Panc1 (cell line): Measurements from ENCODE around the gene CHP2. TPM values are rescaled to one million over a fixed set of nuclear protein-coding genes. Genes with fewer than 3 reads are reported as not detected.

Experiments
- ATAC-seq: fragments of 200-7000 bp; cut with Tn5 transposase; 2 replicates; pipeline ENCODE4 v1.9.1; 2020; ENCODE audit warnings: mild to moderate bottlenecking, moderate library complexity
- BruUV-seq: library from RNA; stranded (reverse); fragments of 400-500 nt; replicated peaks from 2 replicates; lab custom pipeline; 2021; lab: Mats Ljungman, UMichigan
- CTCF ChIA-PET: fragments of 300-600 bp; sonication (Branson Sonifier 250); formaldehyde crosslinking; loops from one replicate; lab custom pipeline; 2022; ENCODE audit warnings: antibody characterized with exemption; lab: Charles Lee
- POLR2A ChIA-PET: fragments of 300-600 bp; sonication (Branson Sonifier 250); formaldehyde crosslinking; loops from one replicate; lab custom pipeline; 2022; ENCODE audit warnings: antibody characterized with exemption; lab: Charles Lee
- DNase-seq: peaks from one replicate; pipeline ENCODE4 v3.0.0-alpha.2; 2010; ENCODE audit warnings: low read depth, low spot score
- H3K27ac ChIP-seq: 2 replicates; pipeline ENCODE4 v1.5.1; 2011; ENCODE audit warnings: mild to moderate bottlenecking, low read length, inconsistent platforms
- H3K27me3 ChIP-seq: fragments of 200-500 bp; sonication (Bioruptor generic); 2 replicates; pipeline ENCODE4 v1.6.0; 2014; ENCODE audit warnings: low read length, inconsistent platforms; ENCODE audit not compliant: control insufficient read depth, insufficient read depth
- H3K36me3 ChIP-seq: fragments of 200-500 bp; sonication (Bioruptor generic); 2 replicates; pipeline ENCODE4 v1.5.1; 2014; ENCODE audit warnings: inconsistent platforms, mild to moderate bottlenecking, low read length, moderate library complexity; ENCODE audit not compliant: control insufficient read depth, insufficient read depth
- H3K4me1 ChIP-seq: 2 replicates; pipeline ENCODE4 v1.5.1; 2011; ENCODE audit warnings: inconsistent platforms, mild to moderate bottlenecking, low read length, moderate library complexity; ENCODE audit not compliant: control insufficient read depth, insufficient read depth
- H3K4me3 ChIP-seq, 2 experiments: 2 replicates each; pipeline ENCODE4 v1.5.1; 2011 to 2012; ENCODE audit warnings: low read depth in 2 of 2, low read length in 2 of 2, mild to moderate bottlenecking in 2 of 2, inconsistent platforms in 1 of 2, moderate library complexity in 1 of 2
- H3K9me3 ChIP-seq: fragments of 200-500 bp; sonication (Bioruptor generic); 2 replicates; pipeline ENCODE4 v1.5.1; 2014; ENCODE audit warnings: low read depth, mild to moderate bottlenecking, inconsistent platforms, low read length, moderate library complexity; ENCODE audit not compliant: control insufficient read depth, insufficient read depth
- CTCF ChIP-seq: fragments of 450-650 bp; IDR thresholded peaks from 2 replicates; pipeline ENCODE4 v1.5.1; 2017; ENCODE audit warnings: mild to moderate bottlenecking
- POLR2AphosphoS5 ChIP-seq: IDR thresholded peaks from 2 replicates; pipeline ENCODE4 v1.6.1; 2012; ENCODE audit warnings: mild to moderate bottlenecking, low read depth, low read length, moderate library complexity
- REST ChIP-seq, 2 experiments: IDR thresholded peaks; 2 replicates each; pipeline ENCODE4 v1.6.1; 2011 to 2012; ENCODE audit warnings: low read depth in 2 of 2, control low read depth in 1 of 2, low read length in 1 of 2, mild to moderate bottlenecking in 1 of 2, moderate library complexity in 1 of 2; ENCODE audit not compliant: insufficient read depth in 1 of 2
- SIN3A ChIP-seq: IDR thresholded peaks from 2 replicates; pipeline ENCODE4 v1.6.1; 2012; ENCODE audit warnings: low read depth, mild to moderate bottlenecking, low read length, moderate library complexity, borderline replicate concordance; ENCODE audit not compliant: insufficient read depth
- TCF7L2 ChIP-seq: IDR thresholded peaks from 2 replicates; pipeline ENCODE4 v1.6.1; 2011; ENCODE audit warnings: mild to moderate bottlenecking, low read depth, low read length, inconsistent platforms
- in situ Hi-C: cut with HindIII; loops from 2 replicates; pipeline ENCODE4 v1.10.0; 2016; ENCODE audit warnings: low sequenced_read_pairs, low pct_unique_long_range_greater_than_20kb
- intact Hi-C: fragments of 100-400 bp; cut with micrococcal nuclease; formaldehyde crosslinking; loops from one replicate; pipeline ENCODE4 v1.10.0; 2022; ENCODE audit not compliant: unreplicated experiment
- total RNA-seq: library from RNA; stranded (reverse); gene quantifications from one replicate; pipeline ENCODE4 v1.2.1, GENCODE V29; 2021; ENCODE audit not compliant: unreplicated experiment

CHP2 gene
- total RNA-seq, 1 experiment from 2014 or later = not detected

- no peak overlapping the region for H3K4me3 ChIP-seq
- intact Hi-C loops = no loop called here
- ATAC-seq (no peak), DNase-seq (no peak)
- ChIA-PET CTCF (no interaction called here), POLR2A (no interaction called here)
- no peak overlapping the region for H3K27ac ChIP-seq
- in situ Hi-C loops = no loop called here
- H3K36me3 ChIP-seq = no peaks in the 10 kb centered on the region
- TF ChIP-seq SIN3A = no peak
- H3K9me3 ChIP-seq = no peaks in the 10 kb centered on the region
- H3K27me3 ChIP-seq = no peaks in the 10 kb centered on the region
- no TSS peak for BruUV-seq
- no peaks in the 10 kb centered on the region for H3K4me1 ChIP-seq
Observed at GRCh38 chr16:23768581-23768980, 13.8 kb downstream of the CHP2 start.

GRCh38 chr16:23771027-23771426, 16.2 kb downstream of the CHP2 start:
- H3K9me3 ChIP-seq = no peaks in the 10 kb centered on the region
- in situ Hi-C loops (no loop called here), intact Hi-C loops (no loop called here)
- no peak overlapping the region for H3K4me3 ChIP-seq
- H3K36me3 ChIP-seq = no peaks in the 10 kb centered on the region
- no peaks in the 10 kb centered on the region for H3K27me3 ChIP-seq
- ChIA-PET POLR2A (no interaction called here), CTCF (no interaction called here)
- TF ChIP-seq POLR2AphosphoS5 (no peak), TCF7L2 (no peak), REST (IDR thresholded peaks at IDR 0.05; ENCODE audit: insufficient read depth in 1 of 2, low read depth in 2 of 2, low read length in 1 of 2) (no peak), CTCF (no peak), SIN3A (no peak)
- ATAC-seq (no peak), DNase-seq (no peak)
- BruUV-seq = no TSS peak
- H3K4me1 ChIP-seq = no peaks in the 10 kb centered on the region
- H3K27ac ChIP-seq = no peak overlapping the region

GRCh38 chr16:23771642-23772041, 16.8 kb downstream of the CHP2 start:
- BruUV-seq = no TSS peak
- ChIA-PET CTCF (no interaction called here), POLR2A (no interaction called here)
- H3K9me3 ChIP-seq = no peaks in the 10 kb centered on the region
- DNase-seq = no peak
- in situ Hi-C loops (no loop called here), intact Hi-C loops (no loop called here)
- H3K27me3 ChIP-seq = no peaks in the 10 kb centered on the region
- H3K4me1 ChIP-seq = no peaks in the 10 kb centered on the region
- TF ChIP-seq SIN3A (no peak), POLR2AphosphoS5 (no peak), CTCF (no peak), REST (IDR thresholded peaks at IDR 0.05; ENCODE audit: insufficient read depth in 1 of 2, low read depth in 2 of 2, low read length in 1 of 2) (no peak), TCF7L2 (no peak)
- no peak for ATAC-seq
- no peaks in the 10 kb centered on the region for H3K36me3 ChIP-seq
- H3K4me3 ChIP-seq = no peak overlapping the region
- H3K27ac ChIP-seq = no peak overlapping the region
